Stimulated activated CD8-positive, alpha-beta memory T cell treated with anti-CD3 and anti-CD28 coated beads, Interleukin-2, amount 100 ng/mL, for 48 hours (primary cell): ENCODE data around the gene PRR12.

Experiments used
- DNase-seq, 2 donors: peaks; one replicate each; pipeline ENCODE4 v3.0.0-alpha.2; 2020; ENCODE audit warnings: low read depth in 2 of 2

PRR12 gene

GRCh38 chr19:49645592-49645991 lies 54.6 kb downstream of the PRR12 start:
- DNase-seq = no peak

DNA sequence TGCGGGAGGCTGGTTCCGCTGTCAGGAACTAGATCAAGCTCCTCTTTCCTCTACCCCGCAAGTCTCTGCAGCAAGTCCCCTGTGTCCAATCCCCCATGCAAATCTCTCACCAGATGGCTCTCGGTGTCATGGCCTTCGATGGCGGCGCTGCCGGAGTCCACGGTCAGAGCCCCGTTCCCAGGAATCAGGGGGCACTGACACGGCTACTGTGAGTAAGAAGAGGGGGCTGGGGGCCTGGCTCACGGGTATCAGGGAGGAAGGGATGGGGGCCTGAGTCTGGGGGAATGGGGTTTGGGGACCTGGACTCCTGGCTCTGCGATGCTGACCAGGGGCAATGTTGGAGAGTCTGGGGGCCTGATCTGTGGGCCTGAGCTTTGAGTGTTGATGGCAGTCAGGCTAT lies 55.0 kb downstream of the PRR12 start:
- no peak for DNase-seq

- no peak for DNase-seq
Measured at GRCh38 chr19:49646586-49646985, 55.6 kb downstream of the PRR12 start.

GRCh38 chr19:49651029-49651819 lies 60.2 kb downstream of the PRR12 start:
- no peak for DNase-seq

DNA sequence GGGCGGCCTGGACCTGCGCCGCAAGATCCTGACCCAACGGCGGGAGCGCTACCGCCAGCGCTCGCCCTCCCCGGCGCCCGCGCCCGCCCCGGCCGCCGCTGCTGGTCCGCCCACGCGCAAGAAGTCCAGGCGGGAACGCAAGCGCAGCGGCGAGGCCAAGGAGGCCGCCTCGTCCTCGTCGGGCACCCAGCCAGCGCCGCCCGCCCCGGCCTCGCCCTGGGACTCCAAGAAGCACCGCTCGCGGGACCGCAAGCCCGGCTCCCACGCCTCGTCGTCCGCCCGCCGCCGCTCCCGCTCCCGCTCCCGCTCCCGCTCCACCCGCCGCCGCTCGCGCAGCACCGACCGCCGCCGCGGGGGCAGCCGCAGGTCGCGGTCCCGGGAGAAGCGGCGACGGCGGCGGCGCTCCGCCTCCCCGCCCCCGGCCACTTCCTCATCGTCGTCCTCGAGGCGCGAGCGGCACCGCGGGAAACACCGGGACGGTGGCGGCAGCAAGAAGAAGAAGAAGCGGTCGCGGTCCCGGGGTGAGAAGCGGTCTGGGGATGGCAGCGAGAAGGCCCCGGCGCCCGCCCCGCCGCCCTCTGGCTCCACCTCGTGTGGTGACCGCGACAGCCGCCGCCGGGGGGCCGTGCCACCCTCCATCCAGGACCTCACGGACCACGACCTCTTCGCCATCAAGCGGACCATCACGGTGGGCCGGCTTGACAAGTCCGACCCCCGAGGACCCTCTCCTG lies 61.0 kb downstream of the PRR12 start:
- DNase-seq = no peak

DNA sequence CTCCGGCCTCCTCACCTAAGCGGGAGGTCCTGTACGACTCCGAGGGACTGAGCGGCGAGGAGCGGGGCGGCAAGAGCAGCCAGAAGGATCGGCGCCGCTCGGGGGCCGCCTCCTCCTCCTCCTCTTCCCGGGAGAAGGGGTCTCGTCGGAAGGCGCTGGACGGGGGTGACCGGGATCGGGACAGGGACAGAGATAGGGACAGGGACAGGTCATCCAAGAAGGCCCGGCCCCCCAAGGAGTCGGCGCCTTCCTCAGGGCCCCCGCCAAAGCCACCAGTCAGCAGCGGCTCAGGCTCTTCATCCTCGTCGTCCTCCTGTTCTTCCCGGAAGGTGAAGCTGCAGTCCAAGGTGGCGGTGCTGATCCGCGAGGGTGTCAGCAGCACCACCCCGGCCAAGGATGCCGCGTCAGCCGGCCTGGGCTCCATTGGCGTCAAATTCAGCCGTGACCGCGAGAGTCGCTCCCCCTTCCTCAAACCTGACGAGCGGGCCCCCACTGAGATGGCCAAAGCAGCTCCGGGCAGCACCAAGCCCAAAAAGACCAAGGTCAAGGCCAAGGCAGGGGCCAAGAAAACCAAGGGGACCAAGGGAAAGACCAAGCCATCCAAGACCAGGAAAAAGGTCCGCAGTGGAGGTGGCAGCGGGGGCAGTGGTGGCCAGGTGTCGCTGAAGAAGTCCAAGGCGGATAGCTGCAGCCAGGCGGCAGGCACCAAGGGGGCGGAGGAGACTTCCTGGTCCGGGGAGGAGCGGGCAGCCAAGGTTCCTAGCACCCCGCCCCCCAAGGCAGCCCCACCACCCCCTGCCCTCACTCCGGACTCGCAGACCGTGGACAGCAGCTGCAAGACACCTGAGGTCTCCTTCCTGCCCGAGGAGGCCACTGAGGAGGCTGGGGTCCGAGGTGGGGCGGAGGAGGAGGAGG lies 61.8 kb downstream of the PRR12 start:
- DNase-seq = no peak

GRCh38 chr19:49653466-49653806 lies 62.5 kb downstream of the PRR12 start:
- no peak for DNase-seq

DNA sequence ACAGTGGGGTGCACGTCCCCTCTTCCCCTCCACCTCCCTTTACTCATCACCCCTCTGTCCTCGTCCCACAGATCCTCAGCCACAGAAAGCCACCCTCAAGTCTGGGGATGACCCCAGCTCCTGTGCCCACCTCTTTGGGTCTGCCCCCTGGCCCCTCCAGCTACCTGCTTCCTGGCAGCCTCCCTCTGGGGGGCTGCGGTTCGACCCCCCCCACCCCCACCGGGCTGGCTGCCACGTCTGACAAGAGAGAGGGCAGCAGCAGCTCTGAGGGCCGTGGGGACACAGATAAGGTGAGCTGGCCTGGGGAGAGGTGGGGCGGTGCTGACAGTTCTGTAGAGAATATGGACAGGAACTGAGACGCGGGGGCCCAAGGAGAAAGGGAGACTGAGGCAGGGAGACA lies 63.6 kb downstream of the PRR12 start:
- DNase-seq = no peak

- no peak for DNase-seq
Measured at GRCh38 chr19:49655570-49656455, 64.8 kb downstream of the PRR12 start.

DNA sequence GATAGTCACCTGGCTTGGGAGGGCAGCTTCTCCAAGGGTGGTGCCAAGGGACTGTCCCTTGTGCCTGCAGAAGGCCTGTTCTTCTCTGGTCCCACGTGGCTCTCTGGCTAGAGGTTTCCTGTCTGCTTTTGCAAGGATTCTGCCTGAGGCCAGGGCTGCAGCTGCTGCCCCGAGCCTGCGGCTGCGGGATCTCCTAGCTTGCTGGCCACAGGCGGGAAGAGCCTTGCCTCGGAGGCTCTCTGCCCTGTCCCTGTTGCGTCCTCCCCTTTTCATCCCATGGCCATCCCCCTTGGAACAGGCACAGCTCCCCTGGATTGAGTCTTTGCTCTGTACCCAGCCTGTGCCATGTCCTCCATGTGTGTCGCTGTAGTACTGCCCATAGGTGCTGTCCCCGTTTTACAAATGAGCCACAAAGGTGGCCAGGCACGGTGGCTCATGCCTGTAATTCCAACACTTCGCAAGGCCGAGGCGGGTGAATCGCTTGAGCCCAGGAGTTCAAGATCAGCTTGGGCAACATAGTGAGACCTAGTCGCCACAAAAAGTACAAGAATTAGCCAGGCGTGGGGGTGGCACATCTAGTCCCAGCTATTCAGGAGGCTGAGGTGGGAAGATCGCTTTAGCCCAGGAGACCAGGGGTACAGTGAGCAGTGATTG lies 65.6 kb downstream of the PRR12 start:
- no peak for DNase-seq

DNA sequence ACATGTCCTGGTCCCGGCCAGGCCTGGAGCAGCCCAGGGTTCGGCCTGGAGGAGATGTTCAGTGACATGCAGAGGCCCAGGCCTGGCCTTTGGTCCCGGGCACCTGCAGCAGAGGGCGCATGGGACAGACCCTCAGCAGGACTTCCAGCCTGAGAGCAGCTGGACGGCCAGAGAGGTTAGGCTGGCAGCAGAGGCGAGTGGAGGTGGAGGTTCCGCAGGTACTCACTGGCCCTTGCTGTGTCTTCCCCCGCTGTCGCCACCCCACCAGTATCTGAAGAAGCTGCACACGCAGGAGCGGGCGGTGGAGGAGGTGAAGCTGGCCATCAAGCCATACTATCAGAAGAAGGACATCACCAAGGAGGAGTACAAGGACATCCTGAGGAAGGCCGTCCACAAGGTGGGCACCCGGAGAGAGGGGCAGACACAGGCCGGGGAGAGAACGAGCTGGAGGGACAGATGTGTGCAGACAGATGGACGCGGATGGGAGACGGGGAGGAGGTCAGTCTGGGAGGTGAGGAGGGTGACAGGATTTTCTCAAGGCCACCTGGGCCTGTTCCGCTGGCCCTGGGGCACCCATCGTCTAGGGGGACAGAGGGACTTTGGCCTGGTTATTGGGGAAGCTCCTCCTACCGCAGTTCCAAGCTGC lies 66.6 kb downstream of the PRR12 start:
- no peak for DNase-seq

DNA sequence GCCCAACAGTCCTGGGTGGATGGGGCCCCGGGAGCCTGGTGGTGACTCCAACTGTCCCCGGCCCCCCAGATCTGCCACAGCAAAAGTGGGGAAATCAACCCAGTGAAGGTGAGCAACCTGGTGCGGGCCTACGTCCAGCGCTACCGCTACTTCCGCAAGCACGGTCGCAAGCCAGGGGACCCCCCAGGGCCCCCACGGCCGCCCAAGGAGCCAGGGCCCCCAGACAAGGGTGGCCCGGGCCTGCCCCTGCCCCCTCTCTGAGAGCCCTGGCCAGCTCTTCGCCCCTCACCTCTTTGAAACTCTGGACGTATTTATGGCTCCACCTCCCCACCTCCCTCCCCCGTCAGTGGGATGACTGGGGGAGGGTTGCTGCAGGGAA lies 67.1 kb downstream of the PRR12 start:
- no peak for DNase-seq

- no peak for DNase-seq
Measured at GRCh38 chr19:49658566-49659442, 67.8 kb downstream of the PRR12 start.

DNA sequence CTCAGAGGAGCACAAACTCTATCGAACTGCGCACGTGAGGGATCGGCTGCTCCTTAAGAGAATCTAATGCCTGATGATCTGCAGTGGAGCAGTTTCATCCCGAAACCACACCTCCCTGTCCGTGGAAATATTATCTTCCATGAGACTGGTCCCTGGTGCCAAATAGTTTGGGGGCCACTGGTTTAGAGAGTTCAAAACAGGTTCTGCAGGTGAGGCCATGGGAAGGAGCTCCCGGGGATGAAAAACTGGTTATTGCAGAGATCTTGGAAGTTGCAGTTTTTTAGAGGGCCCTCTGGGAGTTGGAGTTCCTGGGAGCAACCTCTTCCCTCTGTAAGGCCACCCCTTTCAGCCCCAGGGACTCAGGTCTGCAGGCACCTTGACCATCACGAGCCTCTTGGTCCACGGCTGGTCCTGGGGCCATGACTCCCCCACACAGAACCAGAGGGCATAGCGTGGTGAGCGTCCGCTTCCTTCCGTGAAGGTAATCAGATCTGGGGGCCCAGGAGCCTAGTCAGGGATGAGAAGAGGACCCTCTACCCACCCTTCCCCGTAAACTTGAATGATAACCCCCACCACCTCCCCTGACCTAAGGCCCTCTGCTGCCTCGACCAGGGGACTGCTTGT lies 69.5 kb downstream of the PRR12 start:
- no peak for DNase-seq

GRCh38 chr19:49662011-49662410 lies 71.0 kb downstream of the PRR12 start:
- DNase-seq = no peak

GRCh38 chr19:49663224-49663623 lies 72.2 kb downstream of the PRR12 start:
- no peak for DNase-seq

GRCh38 chr19:49664171-49665035 lies 73.4 kb downstream of the PRR12 start:
- DNase-seq = peak; percentile 92 to 96

GRCh38 chr19:49665036-49665350 lies 74.0 kb downstream of the PRR12 start:
- DNase-seq = no peak
